SU-DHL-6 (cell line): ENCODE measurements around the gene NME3.

ENCODE experiments used
- CTCF ChIP-seq: fragments of 200-600 bp; sonication (generic); IDR thresholded peaks from one replicate; pipeline ENCODE4 v1.5.1; 2017; ENCODE audit warnings: antibody characterized with exemption, mild to moderate bottlenecking, low read length, moderate library complexity; ENCODE audit not compliant: insufficient read depth, poor library complexity, severe bottlenecking
- EZH2phosphoT487 ChIP-seq: fragments of 200-600 bp; sonication (generic), shearing (Covaris generic); conservative IDR thresholded peaks from 2 replicates; pipeline ENCODE4 v1.6.1; 2018; ENCODE audit warnings: mild to moderate bottlenecking, antibody characterized with exemption, low read length, moderate library complexity, mixed read lengths

GRCh38 chr16:1740781-1741490 is 30.4 kb downstream of the NME3 start:
- TF ChIP-seq CTCF (no peak), EZH2phosphoT487 (no peak)
